ENCODE results near the gene HAL. TPM values are rescaled to one million over a fixed set of nuclear protein-coding genes. Genes with fewer than 3 reads are reported as not detected.

The HAL gene
- total RNA-seq, 1 donor from 2014 or later = 7.3 TPM

DNA sequence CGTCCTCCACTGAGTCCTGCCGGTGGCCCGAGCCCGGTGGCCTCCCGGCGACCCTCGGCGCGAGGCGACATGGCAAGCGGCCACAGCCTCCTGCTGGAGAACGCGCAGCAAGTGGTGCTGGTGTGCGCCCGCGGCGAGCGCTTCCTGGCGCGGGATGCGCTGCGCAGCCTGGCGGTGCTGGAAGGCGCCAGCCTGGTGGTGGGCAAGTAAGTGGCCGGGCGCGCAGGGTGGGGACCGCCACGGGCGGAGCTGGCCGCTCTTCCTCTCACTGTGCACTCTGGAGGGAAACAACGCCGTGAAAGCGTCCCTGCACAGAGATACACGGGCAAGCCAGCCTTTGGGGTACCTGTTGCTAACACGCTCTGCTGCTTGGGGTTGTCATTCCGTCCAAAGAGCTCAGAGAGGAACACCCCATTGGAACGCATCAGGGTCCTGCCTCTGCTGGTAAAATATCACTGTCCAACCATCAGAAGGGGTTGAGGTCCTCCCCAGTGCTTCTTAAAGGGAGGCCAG, 52.8 kb downstream of the HAL start, which contains the start of gene AMDHD1:
Gene AMDHD1 (plus strand): TSS at position 2 of the 513 bp plus-strand sequence. CDS start 68 bp downstream, at position 70.
- no peaks in the 10 kb centered on the region for H3K9me3 ChIP-seq
- H3K4me1 ChIP-seq = peaks cover 7% of the 10 kb centered on the region
- intact Hi-C loops (cut with DNase I) = no loop called here
- H3K27me3 ChIP-seq (ENCODE audit: low read depth) = no peaks in the 10 kb centered on the region
- H3K4me3 ChIP-seq = peak within 1 kb of the TSS; percentile 94
- H3K36me3 ChIP-seq = no peaks in the 10 kb centered on the region
- TF ChIP-seq, protein P1, sequence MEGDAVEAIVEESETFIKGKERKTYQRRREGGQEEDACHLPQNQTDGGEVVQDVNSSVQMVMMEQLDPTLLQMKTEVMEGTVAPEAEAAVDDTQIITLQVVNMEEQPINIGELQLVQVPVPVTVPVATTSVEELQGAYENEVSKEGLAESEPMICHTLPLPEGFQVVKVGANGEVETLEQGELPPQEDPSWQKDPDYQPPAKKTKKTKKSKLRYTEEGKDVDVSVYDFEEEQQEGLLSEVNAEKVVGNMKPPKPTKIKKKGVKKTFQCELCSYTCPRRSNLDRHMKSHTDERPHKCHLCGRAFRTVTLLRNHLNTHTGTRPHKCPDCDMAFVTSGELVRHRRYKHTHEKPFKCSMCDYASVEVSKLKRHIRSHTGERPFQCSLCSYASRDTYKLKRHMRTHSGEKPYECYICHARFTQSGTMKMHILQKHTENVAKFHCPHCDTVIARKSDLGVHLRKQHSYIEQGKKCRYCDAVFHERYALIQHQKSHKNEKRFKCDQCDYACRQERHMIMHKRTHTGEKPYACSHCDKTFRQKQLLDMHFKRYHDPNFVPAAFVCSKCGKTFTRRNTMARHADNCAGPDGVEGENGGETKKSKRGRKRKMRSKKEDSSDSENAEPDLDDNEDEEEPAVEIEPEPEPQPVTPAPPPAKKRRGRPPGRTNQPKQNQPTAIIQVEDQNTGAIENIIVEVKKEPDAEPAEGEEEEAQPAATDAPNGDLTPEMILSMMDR (IDR thresholded peaks at IDR 0.05) = peak; percentile 48
- DNase-seq (peak; percentile 74), ATAC-seq (peak; percentile 85 to 89)
- H3K27ac ChIP-seq = peak within 1 kb of the TSS; percentile 84

DNA sequence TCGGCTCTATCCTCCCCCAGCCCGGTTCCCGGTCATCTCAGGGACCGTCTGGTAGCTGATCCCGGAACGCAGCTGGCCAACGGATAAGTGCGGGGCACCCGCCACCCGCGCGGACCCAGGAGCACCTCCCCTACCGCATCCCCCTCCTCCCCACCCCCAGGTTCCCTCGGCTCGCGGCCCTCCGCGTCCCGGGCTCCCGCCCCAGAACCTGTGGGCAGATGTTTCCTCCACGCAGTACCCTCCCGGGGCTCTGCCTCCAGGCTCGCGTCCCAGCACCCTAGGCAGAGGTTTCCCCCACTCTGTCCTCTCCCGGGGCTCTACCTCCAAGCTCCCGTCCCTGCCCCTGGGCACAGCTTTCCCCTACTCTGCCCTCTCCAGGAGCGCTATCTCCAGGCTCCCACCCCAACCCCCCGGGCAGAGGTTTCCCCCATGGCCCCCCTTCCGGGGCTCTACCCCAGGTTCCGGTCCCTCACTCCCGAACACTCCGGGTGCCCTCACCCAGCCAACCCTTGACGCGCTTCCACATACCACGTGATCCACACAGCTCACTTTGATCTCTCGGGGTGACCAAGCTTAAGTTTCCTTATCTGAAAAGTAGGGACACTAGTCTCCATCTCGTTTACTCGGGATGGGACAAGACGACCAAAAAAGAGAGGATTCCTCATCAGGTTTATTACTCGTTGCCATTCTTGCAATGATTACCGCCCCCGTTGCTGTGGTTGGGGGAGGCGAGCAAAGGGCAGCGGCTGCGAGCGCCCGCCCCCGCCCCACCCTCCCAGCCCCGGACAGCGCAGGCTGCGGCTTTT, 53.4 kb downstream of the HAL start, which contains the start of gene CCDC38:
Gene CCDC38 (minus strand): TSS at position 91 of the 806 bp plus-strand sequence. CDS start 6,105 bp downstream, outside the sequence.
- peak within 1 kb of the TSS; percentile 84 for H3K27ac ChIP-seq
- no peaks in the 10 kb centered on the region for H3K27me3 ChIP-seq (ENCODE audit: low read depth)
- TF ChIP-seq, protein P1 (IDR thresholded peaks at IDR 0.05) = no peak

DNA sequence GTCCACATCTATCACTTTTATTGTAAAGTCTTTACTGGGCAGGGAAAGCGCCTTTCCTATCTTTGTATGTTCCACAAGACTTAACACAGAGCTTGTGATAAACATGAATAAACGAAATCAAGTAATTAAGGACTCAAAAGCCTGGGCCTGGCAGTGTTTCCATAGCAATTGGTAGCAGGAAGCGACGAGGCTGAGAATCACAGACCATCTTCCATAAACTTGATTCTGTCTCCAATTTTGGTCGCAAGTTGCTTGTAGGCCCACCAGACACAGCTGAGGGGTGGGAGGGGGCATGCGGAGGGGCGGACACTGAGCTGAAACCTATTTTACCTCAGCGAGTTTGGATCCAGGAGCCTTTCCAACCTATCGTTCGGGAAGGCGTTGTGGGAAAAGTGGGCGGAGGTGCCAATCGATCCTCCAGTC, 54.0 kb downstream of the HAL start:
- TF ChIP-seq, protein P1 (IDR thresholded peaks at IDR 0.05) = no peak
- Histone ChIP-seq H3K4me1 (peaks cover 7% of the 10 kb centered on the region), H3K36me3 (no peaks in the 10 kb centered on the region), H3K27me3 (ENCODE audit: low read depth) (no peaks in the 10 kb centered on the region), H3K4me3 (peak overlapping the region; percentile 94), H3K9me3 (no peaks in the 10 kb centered on the region), H3K27ac (peak overlapping the region; percentile 84)
- DNase-seq (no peak), ATAC-seq (no peak)
- intact Hi-C loops (cut with DNase I) = no loop called here

More for the DNA sequence above, 53.4 kb downstream of the HAL start, which contains the start of gene CCDC38:
- peak; percentile 87 for DNase-seq
- intact Hi-C loops (cut with DNase I) = no loop called here
- Histone ChIP-seq H3K36me3 (no peaks in the 10 kb centered on the region), H3K4me3 (peak within 1 kb of the TSS; percentile 94), H3K9me3 (no peaks in the 10 kb centered on the region), H3K4me1 (peaks cover 7% of the 10 kb centered on the region)
- peak; percentile 99 for ATAC-seq

DNA sequence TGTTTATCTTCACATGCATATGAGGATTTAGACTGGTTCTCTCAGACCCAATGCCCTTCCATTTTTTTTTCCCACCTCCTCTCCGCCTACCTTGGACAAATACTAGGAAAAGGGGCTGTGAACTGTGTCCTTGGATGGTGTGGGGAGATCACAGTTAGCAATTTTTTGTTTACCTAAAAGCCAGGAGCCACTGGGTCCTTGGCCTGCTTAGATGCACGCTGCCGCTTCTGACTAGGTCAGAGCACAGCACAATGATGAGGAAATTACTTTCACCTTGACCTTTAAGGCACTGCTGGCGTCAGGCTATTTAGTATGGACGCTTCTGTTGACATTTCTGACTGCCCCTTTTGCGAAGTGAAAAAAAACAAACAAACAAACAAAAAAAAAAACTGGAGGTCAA, 55.6 kb downstream of the HAL start:
- DNase-seq (no peak), ATAC-seq (no peak)
- Histone ChIP-seq H3K4me1 (peaks cover 7% of the 10 kb centered on the region), H3K27me3 (ENCODE audit: low read depth) (no peaks in the 10 kb centered on the region), H3K36me3 (no peaks in the 10 kb centered on the region), H3K9me3 (no peaks in the 10 kb centered on the region), H3K4me3 (no peak overlapping the region), H3K27ac (no peak overlapping the region)
- intact Hi-C loops (cut with DNase I) = no loop called here
- TF ChIP-seq, protein P1 (IDR thresholded peaks at IDR 0.05) = no peak

Other genes with a start within 250 kb of the HAL start
- 140 TPM for gene NTN4, start 205.6 kb downstream of the HAL start, total RNA-seq
- gene SNRPF, start 137.4 kb downstream of the HAL start, total RNA-seq = 15.2 TPM
- gene CCDC38, start 53.7 kb downstream of the HAL start, total RNA-seq = 0.24 TPM
- gene AMDHD1, start 53.0 kb downstream of the HAL start, total RNA-seq = 1.8 TPM
- 567 TPM for gene LTA4H, start 39.2 kb upstream of the HAL start, total RNA-seq
- gene ELK3, start 198.0 kb upstream of the HAL start, total RNA-seq = 29.1 TPM

Data from lower lobe of right lung (tissue), 2 donors.